ENCODE results near the gene SYVN1. TPM values are rescaled to one million over a fixed set of nuclear protein-coding genes. Genes with fewer than 3 reads are reported as not detected.
A peak's percentile ranks its signal among the peaks of the same experiment; 100 is the strongest.

The SYVN1 gene
- total RNA-seq, 1 donor from 2014 or later: 75.9 TPM

DNA sequence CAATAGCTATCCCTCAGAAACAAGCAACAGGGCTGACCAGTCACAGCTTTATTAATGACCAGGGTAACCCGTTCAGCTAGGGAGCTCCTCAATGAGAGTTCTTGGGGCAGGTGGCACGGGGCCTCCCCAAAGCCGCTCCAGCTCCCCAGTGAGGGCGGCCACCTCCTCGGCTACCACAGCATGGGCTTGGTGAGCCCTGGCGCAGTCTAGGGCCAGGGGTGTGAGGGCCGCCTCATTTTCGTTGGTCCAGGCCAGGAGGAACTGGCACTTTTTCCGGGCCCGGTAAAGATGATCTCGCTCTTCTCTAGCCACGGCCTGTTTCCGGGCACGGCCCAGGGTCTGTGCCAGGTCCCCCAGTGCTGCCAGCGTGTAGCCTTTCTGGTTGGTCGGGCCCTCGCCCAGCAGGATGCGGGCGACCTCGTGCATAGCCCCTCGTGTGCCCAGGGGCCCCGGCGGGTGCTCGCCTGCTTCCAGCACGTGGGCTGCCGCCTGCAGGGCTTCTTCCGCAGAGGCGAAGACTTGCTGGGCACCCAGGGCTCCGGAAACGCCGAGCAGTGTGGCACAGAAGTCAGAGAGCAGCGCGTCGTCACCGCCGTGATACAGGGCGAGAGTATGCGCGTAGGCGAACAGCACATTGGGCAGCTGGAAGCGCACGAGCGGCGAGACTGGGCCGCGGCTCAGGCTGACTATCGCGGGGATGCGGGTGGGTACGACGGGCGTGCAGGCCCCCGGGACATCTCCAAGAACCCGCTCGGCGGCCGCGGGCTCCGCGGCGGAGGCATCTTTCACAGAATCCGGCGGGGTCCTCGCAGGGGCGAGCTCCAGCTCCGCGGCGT is 17.7 kb downstream of the SYVN1 start:
- intact Hi-C loops (cut with DNase I): loop anchor here (10.0 kb wide), 2 partner anchors 102 to 192 kb away; partner anchors contain the start of genes ARL2 and PPP2R5B
- DNase-seq (ENCODE audit: low spot score) (peak; percentile 67), ATAC-seq (no peak)

- no peak for ATAC-seq
- intact Hi-C loops (cut with DNase I): loop anchor here (10.0 kb wide), 2 partner anchors 101 to 191 kb away; partner anchors contain the start of genes ARL2 and PPP2R5B
- no peak for DNase-seq (ENCODE audit: low spot score)
These were observed 18.8 kb downstream of the SYVN1 start for GRCh38 chr11:65115361-65116082.

DNA sequence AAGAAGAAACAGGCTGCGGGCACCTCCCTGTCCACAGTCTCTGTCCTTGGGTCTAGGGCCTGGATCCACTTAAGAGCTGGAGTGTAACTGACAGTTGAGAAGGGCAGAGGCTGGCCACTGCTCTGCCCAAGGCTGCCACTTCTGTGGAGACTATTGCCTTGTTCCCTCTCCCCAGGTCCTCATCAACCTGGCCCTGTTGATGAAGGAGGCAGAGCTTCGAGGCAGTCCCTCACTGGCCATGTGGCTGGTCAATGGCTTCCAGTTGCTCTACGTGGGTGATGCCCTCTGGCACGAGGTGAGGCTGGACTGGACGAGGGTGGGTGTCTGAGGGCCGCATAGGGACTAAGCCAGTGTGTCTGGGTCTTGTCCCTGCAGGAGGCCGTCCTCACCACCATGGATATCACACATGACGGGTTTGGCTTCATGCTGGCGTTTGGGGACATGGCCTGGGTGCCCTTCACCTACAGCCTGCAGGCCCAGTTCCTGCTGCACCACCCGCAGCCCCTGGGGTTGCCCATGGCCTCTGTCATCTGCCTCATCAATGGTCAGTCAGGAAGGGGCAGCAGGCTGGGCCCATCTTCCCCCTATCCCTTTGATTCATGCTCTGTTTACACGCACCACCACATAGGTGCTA is 19.7 kb downstream of the SYVN1 start:
- DNase-seq (ENCODE audit: low spot score) (no peak), ATAC-seq (no peak)
- intact Hi-C loops (cut with DNase I): loop anchor here (10.0 kb wide), 2 partner anchors 100 to 190 kb away; partner anchors contain the start of genes ARL2 and PPP2R5B

DNA sequence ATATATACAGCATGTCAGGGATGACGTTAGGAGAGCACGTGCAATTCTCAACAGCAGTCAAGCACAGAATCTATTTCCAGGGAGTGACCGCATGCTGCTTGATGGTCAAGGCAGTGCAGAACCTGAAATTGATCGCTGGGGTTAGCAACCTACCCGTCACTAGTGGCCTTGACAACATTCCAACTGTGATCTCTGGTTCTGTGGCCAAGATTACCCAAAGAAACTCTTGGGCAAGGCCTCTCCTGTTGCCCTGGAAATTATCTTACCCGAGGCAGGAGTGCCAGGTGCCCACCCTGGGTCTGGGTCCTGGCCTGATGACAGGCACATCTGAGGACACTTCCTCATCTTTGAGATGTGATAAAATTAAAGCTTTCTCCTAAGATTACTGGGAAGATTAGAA is 20.5 kb downstream of the SYVN1 start:
- intact Hi-C loops (cut with DNase I): loop anchor here (10.0 kb wide), 2 partner anchors 99 to 189 kb away; partner anchors contain the start of genes ARL2 and PPP2R5B
- ATAC-seq: no peak
- DNase-seq (ENCODE audit: low spot score): no peak

GRCh38 chr11:65113361-65113756 is 21.0 kb downstream of the SYVN1 start:
- DNase-seq (ENCODE audit: low spot score) (no peak), ATAC-seq (no peak)
- intact Hi-C loops (cut with DNase I): loop anchor here (10.0 kb wide), 2 partner anchors 99 to 189 kb away; partner anchors contain the start of genes ARL2 and PPP2R5B

- intact Hi-C loops (cut with DNase I): loop anchor here (10.0 kb wide), 2 partner anchors 98 to 188 kb away; partner anchors contain the start of genes ARL2 and PPP2R5B
- ATAC-seq: no peak
- DNase-seq (ENCODE audit: low spot score): peak; percentile 64
These were observed 21.6 kb downstream of the SYVN1 start for GRCh38 chr11:65112546-65113360.

GRCh38 chr11:65111744-65112545 is 22.4 kb downstream of the SYVN1 start, which contains the start of gene TM7SF2:
TM7SF2 (plus strand) TSS chr11:65111872; CDS start chr11:65112016, 144 bp downstream.
- intact Hi-C loops (cut with DNase I): loop anchor here (10.0 kb wide), 2 partner anchors 97 to 187 kb away; partner anchors contain the start of genes ARL2 and PPP2R5B
- DNase-seq (ENCODE audit: low spot score) (peak; percentile 97), ATAC-seq (peak; percentile 93)

GRCh38 chr11:65111159-65111743 is 23.1 kb downstream of the SYVN1 start:
- intact Hi-C loops (cut with DNase I): loop anchor here (10.0 kb wide), 2 partner anchors 96 to 186 kb away; partner anchors contain the start of genes ARL2 and PPP2R5B
- DNase-seq (ENCODE audit: low spot score) (no peak), ATAC-seq (peak; percentile 1)

DNA sequence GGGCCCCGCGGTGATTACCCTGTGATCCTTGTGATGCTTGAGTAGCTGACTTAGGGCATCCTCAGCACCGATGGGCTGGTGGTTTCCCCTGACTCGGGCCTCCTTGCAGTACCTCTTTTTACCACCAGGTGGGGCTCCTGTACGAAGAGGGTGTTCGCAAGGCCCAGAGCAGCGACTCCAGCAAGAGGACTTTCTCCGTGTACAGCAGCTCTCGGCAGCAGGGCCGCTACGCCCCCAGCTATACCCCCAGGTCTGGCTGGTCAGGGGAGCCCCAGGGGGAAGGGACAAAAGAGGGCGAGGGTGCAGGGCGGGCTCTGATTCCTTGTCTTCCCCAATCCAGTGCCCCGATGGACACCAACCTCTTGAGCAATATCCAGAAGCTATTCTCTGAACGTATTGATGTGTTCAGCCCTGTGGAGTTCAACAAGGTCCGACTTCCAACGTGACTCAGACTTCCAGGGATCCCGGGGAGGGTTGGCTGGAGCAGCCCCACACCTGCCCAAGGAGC is 23.9 kb downstream of the SYVN1 start:
- intact Hi-C loops (cut with DNase I): loop anchor here (10.0 kb wide), 2 partner anchors 96 to 186 kb away; partner anchors contain the start of genes ARL2 and PPP2R5B
- DNase-seq (ENCODE audit: low spot score): peak; percentile 96
- ATAC-seq: peak; percentile 73

DNA sequence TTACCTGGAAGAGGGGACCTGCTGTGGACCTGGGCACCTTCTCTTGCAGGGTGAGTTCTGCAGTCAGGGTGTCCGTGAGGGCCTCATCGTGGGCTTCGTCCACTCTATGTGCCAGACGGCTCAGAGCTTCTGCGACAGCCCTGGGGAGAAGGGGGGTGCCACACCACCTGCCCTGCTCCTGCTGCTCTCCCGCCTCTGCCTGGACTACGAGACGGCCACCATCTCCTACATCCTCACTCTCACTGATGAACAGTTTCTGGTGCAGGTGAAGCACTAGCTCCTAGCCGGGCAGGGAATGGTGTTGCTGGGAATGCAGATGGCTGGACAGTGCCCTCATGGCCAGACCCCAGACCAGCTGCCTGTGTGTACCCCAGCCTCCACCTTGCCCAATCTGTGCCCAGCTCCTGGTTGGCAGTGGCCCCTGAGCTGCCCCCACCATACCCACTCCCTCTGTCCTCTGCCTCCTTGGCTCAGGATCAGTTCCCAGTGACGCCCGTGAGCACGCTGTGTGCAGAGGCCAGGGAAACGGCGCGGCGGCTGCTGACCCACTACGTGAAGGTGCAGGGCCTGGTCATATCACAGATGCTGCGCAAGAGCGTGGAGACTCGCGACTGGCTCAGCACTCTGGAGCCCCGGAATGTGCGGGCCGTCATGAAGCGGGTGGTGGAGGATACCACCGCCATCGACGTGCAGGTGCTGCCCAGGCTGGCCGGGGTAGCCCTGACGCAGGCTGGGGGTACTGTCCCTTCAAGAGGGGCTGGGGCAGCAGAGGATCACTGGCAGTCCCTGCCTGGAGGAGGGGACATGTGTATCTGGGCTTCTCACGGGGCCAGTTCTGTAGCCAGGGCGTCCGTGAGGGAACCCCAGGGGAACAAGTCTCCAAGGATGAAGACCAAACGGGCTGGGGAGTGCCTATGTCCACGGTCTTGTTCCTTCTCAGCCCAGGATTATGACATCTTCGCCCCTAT is 24.8 kb downstream of the SYVN1 start:
- intact Hi-C loops (cut with DNase I): loop anchor here (10.0 kb wide), 2 partner anchors 95 to 185 kb away; partner anchors contain the start of genes ARL2 and PPP2R5B
- DNase-seq (ENCODE audit: low spot score): peak; percentile 64
- ATAC-seq: no peak

- intact Hi-C loops (cut with DNase I): no loop called here
- DNase-seq (ENCODE audit: low spot score) (no peak), ATAC-seq (no peak)
These were observed 25.7 kb downstream of the SYVN1 start for GRCh38 chr11:65108469-65109123.

- ATAC-seq (no peak), DNase-seq (ENCODE audit: low spot score) (no peak)
- intact Hi-C loops (cut with DNase I): no loop called here
These were observed 26.4 kb downstream of the SYVN1 start for GRCh38 chr11:65107751-65108468.

- intact Hi-C loops (cut with DNase I): no loop called here
- DNase-seq (ENCODE audit: low spot score) (no peak), ATAC-seq (no peak)
These were observed 27.2 kb downstream of the SYVN1 start for GRCh38 chr11:65107078-65107477.

GRCh38 chr11:65104628-65105027 is 29.7 kb downstream of the SYVN1 start:
- ATAC-seq: no peak

More at GRCh38 chr11:65104628-65105027, 29.7 kb downstream of the SYVN1 start:
- DNase-seq (ENCODE audit: low spot score): no peak
- intact Hi-C loops (cut with DNase I): no loop called here
